Kidney (tissue), 14 donors: ENCODE measurements around the gene LMTK2. TPM values are rescaled to one million over a fixed set of nuclear protein-coding genes. Genes with fewer than 3 reads are reported as not detected.

Experiments
- DNase-seq, 5 donors: peaks; one replicate each; pipeline ENCODE4 v3.0.0-alpha.2; 2013 to 2020
- FAIRE-seq: peaks from 2 replicates; lab custom pipeline; 2012; peaks lifted over from hg19 to GRCh38; lab: Jason Lieb, UNC
- H3K27ac ChIP-seq, 2 donors: one replicate each; pipeline ENCODE4 v1.7.0; 2013; ENCODE audit warnings: low read depth in 2 of 2, low read length in 2 of 2, inconsistent platforms in 1 of 2
- H3K27me3 ChIP-seq: one replicate; pipeline ENCODE4 v1.7.1; 2013; ENCODE audit warnings: low read length, inconsistent platforms; ENCODE audit not compliant: control insufficient read depth, insufficient read depth
- H3K36me3 ChIP-seq, 3 donors: one replicate each; pipeline versions ENCODE4 v1.7.0 to v1.7.1; 2013; ENCODE audit warnings: low read length in 3 of 3, control low read depth in 1 of 3, inconsistent platforms in 1 of 3; ENCODE audit not compliant: insufficient read depth in 3 of 3, control insufficient read depth in 2 of 3
- H3K4me1 ChIP-seq, 3 donors: one replicate each; pipeline versions ENCODE4 v1.7.0 to v1.7.1; 2013; ENCODE audit warnings: low read length in 3 of 3, inconsistent platforms in 1 of 3, low read depth in 1 of 3; ENCODE audit not compliant: control insufficient read depth in 2 of 3, insufficient read depth in 2 of 3
- H3K4me3 ChIP-seq, 3 donors: one replicate each; pipeline versions ENCODE4 v1.7.0 to v1.8.1; 2013; ENCODE audit warnings: low read length in 3 of 3, control low read depth in 1 of 3, inconsistent platforms in 1 of 3
- H3K9ac ChIP-seq, 3 donors: one replicate each; pipeline versions ENCODE4 v1.7.0 to v1.7.1; 2013; ENCODE audit warnings: low read length in 3 of 3, control low read depth in 1 of 3, inconsistent platforms in 1 of 3
- H3K9me3 ChIP-seq, 3 donors: one replicate each; pipeline versions ENCODE4 v1.7.0 to v1.7.1; 2013; ENCODE audit warnings: low read length in 3 of 3, control low read depth in 1 of 3, inconsistent platforms in 1 of 3; ENCODE audit not compliant: control insufficient read depth in 2 of 3, insufficient read depth in 1 of 3
- CTCF ChIP-seq: IDR thresholded peaks from 3 replicates; pipeline ENCODE4 v1.5.1; 2012; ENCODE audit warnings: mild to moderate bottlenecking, moderate library complexity, borderline replicate concordance; ENCODE audit not compliant: insufficient read depth; ENCODE audit errors: extremely low read depth
- intact Hi-C: fragments of 100-400 bp; cut with DNase I; formaldehyde crosslinking; loops from one replicate; pipeline ENCODE4 v1.11.1; 2022
- polyA plus RNA-seq: library from polyadenylated mRNA; stranded (reverse); fragments of 350-450 nt; fragmentation: Illumina TruSeq; extraction: RNeasy Lipid Tissue Mini Kit (QIAGEN cat#74804); gene quantifications from one replicate; pipeline ENCODE4 v1.2.3, GENCODE V29; 2014; ENCODE audit warnings: low read depth, low replicate concordance; ENCODE audit not compliant: insufficient read depth
- total RNA-seq: library from RNA; stranded (reverse); fragmentation: NEBNext Ultra II Directional; extraction: Animal tissue kit (Norgen Biotek cat#: 25700); gene quantifications from one replicate; pipeline ENCODE4 v1.2.1, GENCODE V29; 2021
- donor health status: control.
- donor health status: control.
- donor health status: control.
- donor health status: control.
- donor health status: control.
- donor health status: DM: yes; HTN: yes; CAD: no.
- donor health status: Normal renal cell carcinoma (clear cell type).

The LMTK2 gene
- total and polyA plus RNA-seq, 2 donors from 2014 or later = 3.3 to 24.8 TPM

- Histone ChIP-seq H3K27me3 (no peaks in the 10 kb centered on the region), H3K36me3 (peaks cover 0 to 25% (median 8%) of the 10 kb centered on the region in 3 donors), H3K9me3 (no peaks in the 10 kb centered on the region), H3K4me1 (peaks cover 0 to 21% (median 0%) of the 10 kb centered on the region in 3 donors), H3K9ac (no peak overlapping the region), H3K4me3 (no peak overlapping the region), H3K27ac (no peak overlapping the region)
- no peak for DNase-seq
- FAIRE-seq = no peak
- no peak for TF ChIP-seq CTCF
- intact Hi-C loops = no loop called here
Observed at GRCh38 chr7:98137826-98138151, 31.1 kb downstream of the LMTK2 start.

- H3K27ac ChIP-seq = no peak overlapping the region
- intact Hi-C loops = no loop called here
- H3K9ac ChIP-seq = no peak overlapping the region
- H3K4me3 ChIP-seq = no peak overlapping the region
- DNase-seq = no peak
- FAIRE-seq = no peak
- no peak for TF ChIP-seq CTCF
- peaks cover 0 to 12% (median 0%) of the 10 kb centered on the region in 3 donors for H3K4me1 ChIP-seq
- no peaks in the 10 kb centered on the region for H3K27me3 ChIP-seq
- no peaks in the 10 kb centered on the region for H3K9me3 ChIP-seq
- peaks cover 0 to 33% (median 9%) of the 10 kb centered on the region in 3 donors for H3K36me3 ChIP-seq
Observed at GRCh38 chr7:98138672-98139071, 32.0 kb downstream of the LMTK2 start.

GRCh38 chr7:98142658-98143057 is 36.0 kb downstream of the LMTK2 start:
- intact Hi-C loops = no loop called here
- H3K27me3 ChIP-seq = no peaks in the 10 kb centered on the region
- no peaks in the 10 kb centered on the region for H3K4me1 ChIP-seq
- no peak overlapping the region for H3K27ac ChIP-seq
- peaks cover 0 to 4% (median 0%) of the 10 kb centered on the region in 3 donors for H3K9me3 ChIP-seq
- no peak overlapping the region for H3K4me3 ChIP-seq
- no peak overlapping the region for H3K9ac ChIP-seq
- FAIRE-seq (no peak), DNase-seq (no peak)
- H3K36me3 ChIP-seq = peaks cover 0 to 32% (median 9%) of the 10 kb centered on the region in 3 donors
- TF ChIP-seq CTCF = no peak

GRCh38 chr7:98148607-98149006 is 41.9 kb downstream of the LMTK2 start:
- FAIRE-seq (no peak), DNase-seq (no peak)
- Histone ChIP-seq H3K4me1 (no peaks in the 10 kb centered on the region), H3K4me3 (no peak overlapping the region), H3K9me3 (peaks cover 0 to 4% (median 0%) of the 10 kb centered on the region in 3 donors), H3K9ac (no peak overlapping the region), H3K27ac (peak overlapping the region in 1 of 2 donors; percentile 26), H3K27me3 (no peaks in the 10 kb centered on the region), H3K36me3 (peaks cover 4 to 18% (median 4%) of the 10 kb centered on the region in 3 donors)
- TF ChIP-seq CTCF = no peak
- intact Hi-C loops = no loop called here
